HepG2 (cell line): Measurements from ENCODE around the gene ANKRD44.

Source experiments
- CBX5 ChIP-seq: sonication (generic); formaldehyde crosslinking; IDR thresholded peaks from 2 replicates; pipeline ENCODE4 v1.4.0; 2020; ENCODE audit warnings: missing genetic modification reagents, borderline replicate concordance
- EZH2 ChIP-seq: conservative IDR thresholded peaks from 2 replicates; pipeline ENCODE4 v1.6.1; 2012; ENCODE audit warnings: mild to moderate bottlenecking, low read depth, low read length, moderate library complexity
- HDAC6 ChIP-seq: fragments of 200-600 bp; sonication (generic); IDR thresholded peaks from 2 replicates; pipeline ENCODE4 v1.7.0; 2017; ENCODE audit warnings: mild to moderate bottlenecking, antibody characterized with exemption, low read length, low read depth
- REPIN1 ChIP-seq: sonication (generic); formaldehyde crosslinking; IDR thresholded peaks from 2 replicates; pipeline ENCODE4 v1.8.0; 2022; ENCODE audit warnings: missing genetic modification reagents, low read depth, mild to moderate bottlenecking, borderline replicate concordance
- SUZ12 ChIP-seq: fragments of 150-350 bp; IDR thresholded peaks from 2 replicates; pipeline ENCODE4 v1.6.1; 2014; ENCODE audit warnings: low read depth, low read length
- YEATS2 ChIP-seq: sonication (generic); formaldehyde crosslinking; IDR thresholded peaks from 2 replicates; pipeline ENCODE4 v1.4.0; 2020; ENCODE audit warnings: missing genetic modification reagents, borderline replicate concordance
- ZBTB4 ChIP-seq: sonication (generic); formaldehyde crosslinking; IDR thresholded peaks from 2 replicates; pipeline ENCODE4 v1.4.0; 2020; ENCODE audit warnings: missing genetic modification reagents, mild to moderate bottlenecking, borderline replicate concordance
- ZBTB43 ChIP-seq: sonication (generic); formaldehyde crosslinking; conservative IDR thresholded peaks from 2 replicates; pipeline ENCODE4 v1.4.0; 2020; ENCODE audit warnings: missing genetic modification reagents
- ZKSCAN1 ChIP-seq: fragments of 150-350 bp; IDR thresholded peaks from 2 replicates; pipeline ENCODE4 v1.6.1; 2014; ENCODE audit warnings: low read length
- ZNF740 ChIP-seq: sonication (generic); formaldehyde crosslinking; IDR thresholded peaks from 2 replicates; pipeline ENCODE4 v1.4.0; 2020; ENCODE audit warnings: missing genetic modification reagents
- ZZZ3 ChIP-seq: sonication (generic); formaldehyde crosslinking; IDR thresholded peaks from 2 replicates; pipeline ENCODE4 v1.4.0; 2020; ENCODE audit warnings: missing genetic modification reagents, mild to moderate bottlenecking, borderline replicate concordance
- TF ChIP-seq, protein P1 (sequence below): sonication (generic); formaldehyde crosslinking; IDR thresholded peaks from 2 replicates; pipeline ENCODE4 v1.4.0; 2020; ENCODE audit warnings: missing genetic modification reagents
- TF ChIP-seq, protein P2 (sequence below): IDR thresholded peaks from 2 replicates; pipeline ENCODE4 v1.6.1; 2012; ENCODE audit warnings: inconsistent platforms
- TF ChIP-seq, protein P3 (sequence below): sonication (generic); formaldehyde crosslinking; IDR thresholded peaks from 2 replicates; pipeline ENCODE4 v1.4.0; 2020; ENCODE audit warnings: missing genetic modification reagents

DNA sequence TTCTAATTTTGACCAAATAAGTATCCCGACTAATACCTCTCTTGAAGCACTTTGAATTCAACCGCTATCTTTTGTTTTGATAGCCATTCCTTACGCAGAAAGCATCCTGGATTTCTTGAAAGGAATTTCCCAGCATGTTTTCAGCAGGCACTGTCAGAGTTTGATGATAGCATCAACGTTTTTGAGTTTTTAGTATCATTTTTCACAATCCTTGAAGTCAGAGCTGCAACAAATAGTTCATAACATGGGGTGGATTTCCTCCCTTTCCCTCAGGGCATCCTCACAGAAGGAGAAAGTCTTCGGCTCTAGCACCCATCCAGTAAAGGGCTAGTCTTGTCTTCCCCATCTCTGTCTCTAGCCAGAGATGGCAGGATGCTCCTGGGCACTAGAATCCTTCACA, 46.2 kb downstream of the ANKRD44 start:
- TF ChIP-seq ZNF740 (CRISPR knock-in tag) = no peak
- TF ChIP-seq ZKSCAN1 = no peak
- TF ChIP-seq ZBTB43 (CRISPR knock-in tag) = no peak
- no peak for TF ChIP-seq HDAC6
- no peak for TF ChIP-seq CBX5
- no peak for TF ChIP-seq EZH2
- no peak for TF ChIP-seq REPIN1 (CRISPR knock-in tag)
- no peak for TF ChIP-seq SUZ12
- TF ChIP-seq, protein P1, sequence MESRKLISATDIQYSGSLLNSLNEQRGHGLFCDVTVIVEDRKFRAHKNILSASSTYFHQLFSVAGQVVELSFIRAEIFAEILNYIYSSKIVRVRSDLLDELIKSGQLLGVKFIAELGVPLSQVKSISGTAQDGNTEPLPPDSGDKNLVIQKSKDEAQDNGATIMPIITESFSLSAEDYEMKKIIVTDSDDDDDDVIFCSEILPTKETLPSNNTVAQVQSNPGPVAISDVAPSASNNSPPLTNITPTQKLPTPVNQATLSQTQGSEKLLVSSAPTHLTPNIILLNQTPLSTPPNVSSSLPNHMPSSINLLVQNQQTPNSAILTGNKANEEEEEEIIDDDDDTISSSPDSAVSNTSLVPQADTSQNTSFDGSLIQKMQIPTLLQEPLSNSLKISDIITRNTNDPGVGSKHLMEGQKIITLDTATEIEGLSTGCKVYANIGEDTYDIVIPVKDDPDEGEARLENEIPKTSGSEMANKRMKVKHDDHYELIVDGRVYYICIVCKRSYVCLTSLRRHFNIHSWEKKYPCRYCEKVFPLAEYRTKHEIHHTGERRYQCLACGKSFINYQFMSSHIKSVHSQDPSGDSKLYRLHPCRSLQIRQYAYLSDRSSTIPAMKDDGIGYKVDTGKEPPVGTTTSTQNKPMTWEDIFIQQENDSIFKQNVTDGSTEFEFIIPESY = no peak
- no peak for TF ChIP-seq YEATS2
- TF ChIP-seq, protein P2, sequence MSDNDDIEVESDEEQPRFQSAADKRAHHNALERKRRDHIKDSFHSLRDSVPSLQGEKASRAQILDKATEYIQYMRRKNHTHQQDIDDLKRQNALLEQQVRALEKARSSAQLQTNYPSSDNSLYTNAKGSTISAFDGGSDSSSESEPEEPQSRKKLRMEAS = no peak
- TF ChIP-seq ZBTB4 (CRISPR knock-in tag) = no peak
- TF ChIP-seq, protein P3, sequence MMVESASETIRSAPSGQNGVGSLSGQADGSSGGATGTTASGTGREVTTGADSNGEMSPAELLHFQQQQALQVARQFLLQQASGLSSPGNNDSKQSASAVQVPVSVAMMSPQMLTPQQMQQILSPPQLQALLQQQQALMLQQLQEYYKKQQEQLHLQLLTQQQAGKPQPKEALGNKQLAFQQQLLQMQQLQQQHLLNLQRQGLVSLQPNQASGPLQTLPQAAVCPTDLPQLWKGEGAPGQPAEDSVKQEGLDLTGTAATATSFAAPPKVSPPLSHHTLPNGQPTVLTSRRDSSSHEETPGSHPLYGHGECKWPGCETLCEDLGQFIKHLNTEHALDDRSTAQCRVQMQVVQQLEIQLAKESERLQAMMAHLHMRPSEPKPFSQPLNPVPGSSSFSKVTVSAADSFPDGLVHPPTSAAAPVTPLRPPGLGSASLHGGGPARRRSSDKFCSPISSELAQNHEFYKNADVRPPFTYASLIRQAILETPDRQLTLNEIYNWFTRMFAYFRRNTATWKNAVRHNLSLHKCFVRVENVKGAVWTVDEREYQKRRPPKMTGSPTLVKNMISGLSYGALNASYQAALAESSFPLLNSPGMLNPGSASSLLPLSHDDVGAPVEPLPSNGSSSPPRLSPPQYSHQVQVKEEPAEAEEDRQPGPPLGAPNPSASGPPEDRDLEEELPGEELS (CRISPR knock-in tag) = no peak
- TF ChIP-seq ZZZ3 = no peak
